ENCODE results near the gene EIF6.
A peak's percentile ranks its signal among the peaks of the same experiment; 100 is the strongest.

Gene EIF6

GRCh38 chr20:35312318-35312717 lies 27.7 kb upstream of the EIF6 start:
- DNase-seq (ENCODE audit: low read depth): no peak
- no peak for TF ChIP-seq CTCF (IDR thresholded peaks at IDR 0.05; ENCODE audit: insufficient read depth, low read depth, low read length, missing control alignments)
- H3K4me3 ChIP-seq (ENCODE audit: low read depth, low read length): no peak overlapping the region

DNA sequence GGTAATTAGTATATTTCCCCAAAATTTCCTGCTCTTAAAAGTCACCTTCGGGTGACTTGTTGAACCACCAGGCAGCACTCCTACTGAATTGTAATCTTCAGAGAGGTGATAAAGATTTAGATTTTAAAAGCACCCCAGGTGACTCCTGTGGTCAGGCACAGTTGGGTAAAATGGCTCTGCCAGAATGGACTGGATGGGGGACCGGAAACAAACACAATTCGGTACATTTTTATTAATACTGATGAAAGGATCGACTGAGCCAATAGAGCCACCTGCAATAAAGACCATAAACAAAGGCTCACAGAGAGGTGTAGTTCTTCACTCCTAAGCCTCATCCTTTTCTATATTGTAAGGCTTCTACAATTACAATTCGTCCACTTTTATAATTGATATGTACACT lies 27.2 kb upstream of the EIF6 start:
- no peak for DNase-seq (ENCODE audit: low read depth)
- TF ChIP-seq CTCF (IDR thresholded peaks at IDR 0.05; ENCODE audit: insufficient read depth, low read depth, low read length, missing control alignments): no peak
- H3K4me3 ChIP-seq (ENCODE audit: low read depth, low read length): no peak overlapping the region

- no peak overlapping the region for H3K4me3 ChIP-seq (ENCODE audit: low read depth, low read length)
- TF ChIP-seq CTCF (IDR thresholded peaks at IDR 0.05; ENCODE audit: insufficient read depth, low read depth, low read length, missing control alignments): no peak
- DNase-seq (ENCODE audit: low read depth): peak; percentile 45
Measured at GRCh38 chr20:35311409-35311808, 26.8 kb upstream of the EIF6 start.

DNA sequence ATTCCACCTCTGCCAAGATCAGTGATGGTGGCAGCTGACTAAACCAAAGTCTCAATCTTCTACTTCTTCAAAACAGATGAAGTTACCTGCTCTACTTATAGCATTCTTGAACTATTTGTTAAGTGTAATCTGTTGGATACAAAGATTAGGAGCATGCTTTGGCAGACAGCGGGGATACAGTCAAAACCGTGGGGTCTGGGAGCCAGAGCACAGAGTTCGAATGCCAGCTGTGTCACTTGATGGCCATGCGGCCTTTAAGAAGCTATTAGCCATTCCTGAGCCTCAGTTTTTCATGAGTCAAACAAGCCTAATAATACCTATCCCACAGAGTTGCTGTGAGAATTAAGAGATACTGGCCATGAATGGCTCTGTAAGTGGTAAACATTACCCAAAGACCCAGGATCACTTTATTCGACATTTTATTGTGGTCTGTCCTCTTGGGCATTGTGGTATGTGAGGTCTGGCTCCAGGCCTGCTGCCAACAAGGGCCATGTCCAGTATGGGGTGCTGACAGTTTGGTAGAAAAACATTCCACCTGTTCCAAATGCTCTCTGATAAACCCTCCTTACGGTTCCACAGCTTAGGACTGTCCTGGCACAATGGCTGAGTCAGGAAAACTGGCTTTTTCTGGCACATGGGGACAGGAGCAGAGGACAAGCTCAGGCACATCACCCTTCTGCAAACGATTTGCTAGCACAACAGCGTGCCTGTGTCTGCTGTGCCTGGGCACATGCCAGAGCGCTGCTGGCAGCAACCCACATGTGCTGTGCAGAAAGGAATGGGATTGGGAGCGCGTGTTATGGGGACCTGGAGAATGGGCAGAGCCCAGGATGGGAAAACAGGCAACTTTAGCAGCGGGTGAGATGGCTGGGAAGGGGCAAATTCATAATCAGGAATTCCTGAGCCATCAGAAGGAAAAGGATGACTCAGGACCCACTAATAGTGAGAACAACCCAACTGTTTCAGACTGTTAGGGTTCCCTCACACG lies 23.4 kb upstream of the EIF6 start:
- DNase-seq (ENCODE audit: low read depth): no peak
- TF ChIP-seq CTCF (IDR thresholded peaks at IDR 0.05; ENCODE audit: insufficient read depth, low read depth, low read length, missing control alignments): no peak
- no peak overlapping the region for H3K4me3 ChIP-seq (ENCODE audit: low read depth, low read length)

GRCh38 chr20:35306931-35307517 lies 22.5 kb upstream of the EIF6 start:
- H3K4me3 ChIP-seq (ENCODE audit: low read depth, low read length): no peak overlapping the region
- DNase-seq (ENCODE audit: low read depth): peak; percentile 27
- peak; percentile 50 for TF ChIP-seq CTCF (IDR thresholded peaks at IDR 0.05; ENCODE audit: insufficient read depth, low read depth, low read length, missing control alignments)

- no peak for TF ChIP-seq CTCF (IDR thresholded peaks at IDR 0.05; ENCODE audit: insufficient read depth, low read depth, low read length, missing control alignments)
- no peak overlapping the region for H3K4me3 ChIP-seq (ENCODE audit: low read depth, low read length)
- DNase-seq (ENCODE audit: low read depth): no peak
Measured at GRCh38 chr20:35305682-35306556, 21.3 kb upstream of the EIF6 start.
